ENCODE data around the gene DNAH10. TPM values are rescaled to one million over a fixed set of nuclear protein-coding genes. Genes with fewer than 3 reads are reported as not detected.

The DNAH10 gene
- total and polyA plus RNA-seq, 2 donors from 2014 or later: 0.24 to 0.28 TPM

DNA sequence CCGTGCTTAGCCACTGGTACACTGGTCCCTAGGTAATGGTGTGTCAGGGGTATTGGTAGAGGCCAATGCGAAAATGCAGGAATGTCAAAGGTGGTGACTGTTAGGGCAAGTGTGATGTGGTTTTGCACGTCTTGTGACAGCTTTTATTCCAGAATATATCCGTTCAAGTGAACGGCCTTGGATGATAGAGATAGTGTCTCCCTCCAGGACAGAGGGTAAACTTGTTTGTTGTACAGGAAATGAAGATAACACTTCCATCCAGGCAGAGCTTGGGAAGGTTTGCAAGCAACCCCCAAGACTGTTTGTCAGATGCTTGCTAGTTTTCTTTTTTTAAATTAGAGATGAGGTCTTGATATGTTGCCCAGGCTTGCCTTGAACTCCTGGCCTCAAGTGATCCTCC, 84.2 kb downstream of the DNAH10 start:
- H3K36me3 ChIP-seq (ENCODE audit: control insufficient read depth in 2 of 3, insufficient read depth in 3 of 3, low read length in 3 of 3): no peaks in the 10 kb centered on the region
- no peak overlapping the region for H3K27ac ChIP-seq (ENCODE audit: low read depth in 2 of 2, low read length in 2 of 2)
- no peak for DNase-seq
- no peaks in the 10 kb centered on the region for H3K27me3 ChIP-seq (ENCODE audit: control insufficient read depth, insufficient read depth, low read length)
- H3K4me1 ChIP-seq (ENCODE audit: control insufficient read depth in 2 of 3, insufficient read depth in 2 of 3, low read depth in 1 of 3, low read length in 3 of 3): no peaks in the 10 kb centered on the region
- FAIRE-seq: no peak
- intact Hi-C loops (cut with DNase I): no loop called here
- H3K9me3 ChIP-seq (ENCODE audit: control insufficient read depth in 2 of 3, insufficient read depth in 1 of 3, low read length in 3 of 3): no peaks in the 10 kb centered on the region
- no peak overlapping the region for H3K9ac ChIP-seq (ENCODE audit: low read length in 3 of 3)
- no peak overlapping the region for H3K4me3 ChIP-seq (ENCODE audit: low read length in 3 of 3)
- TF ChIP-seq, protein P1, sequence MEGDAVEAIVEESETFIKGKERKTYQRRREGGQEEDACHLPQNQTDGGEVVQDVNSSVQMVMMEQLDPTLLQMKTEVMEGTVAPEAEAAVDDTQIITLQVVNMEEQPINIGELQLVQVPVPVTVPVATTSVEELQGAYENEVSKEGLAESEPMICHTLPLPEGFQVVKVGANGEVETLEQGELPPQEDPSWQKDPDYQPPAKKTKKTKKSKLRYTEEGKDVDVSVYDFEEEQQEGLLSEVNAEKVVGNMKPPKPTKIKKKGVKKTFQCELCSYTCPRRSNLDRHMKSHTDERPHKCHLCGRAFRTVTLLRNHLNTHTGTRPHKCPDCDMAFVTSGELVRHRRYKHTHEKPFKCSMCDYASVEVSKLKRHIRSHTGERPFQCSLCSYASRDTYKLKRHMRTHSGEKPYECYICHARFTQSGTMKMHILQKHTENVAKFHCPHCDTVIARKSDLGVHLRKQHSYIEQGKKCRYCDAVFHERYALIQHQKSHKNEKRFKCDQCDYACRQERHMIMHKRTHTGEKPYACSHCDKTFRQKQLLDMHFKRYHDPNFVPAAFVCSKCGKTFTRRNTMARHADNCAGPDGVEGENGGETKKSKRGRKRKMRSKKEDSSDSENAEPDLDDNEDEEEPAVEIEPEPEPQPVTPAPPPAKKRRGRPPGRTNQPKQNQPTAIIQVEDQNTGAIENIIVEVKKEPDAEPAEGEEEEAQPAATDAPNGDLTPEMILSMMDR (IDR thresholded peaks at IDR 0.05; ENCODE audit: borderline replicate concordance, extremely low read depth, insufficient read depth): no peak

DNA sequence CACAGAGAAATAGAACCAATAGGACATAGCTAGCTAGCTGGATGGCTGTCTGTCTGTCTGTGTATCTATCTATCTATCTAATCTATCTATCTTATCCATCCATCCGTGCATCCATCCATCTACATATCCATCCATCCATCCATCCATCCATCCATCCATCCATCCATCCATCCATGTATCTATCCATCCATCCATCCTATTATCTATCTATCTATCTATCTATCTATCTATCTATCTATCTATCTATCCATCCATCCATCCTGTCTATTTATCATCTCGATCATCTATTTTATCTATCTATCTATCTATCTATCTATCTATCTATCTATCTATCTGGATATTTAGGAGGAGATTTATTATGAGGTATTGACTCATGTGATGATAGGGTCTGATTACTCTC, 84.9 kb downstream of the DNAH10 start:
- H3K27ac ChIP-seq (ENCODE audit: low read depth in 2 of 2, low read length in 2 of 2): no peak overlapping the region
- intact Hi-C loops (cut with DNase I): no loop called here
- no peak for DNase-seq
- H3K27me3 ChIP-seq (ENCODE audit: control insufficient read depth, insufficient read depth, low read length): no peaks in the 10 kb centered on the region
- no peaks in the 10 kb centered on the region for H3K4me1 ChIP-seq (ENCODE audit: control insufficient read depth in 2 of 3, insufficient read depth in 2 of 3, low read depth in 1 of 3, low read length in 3 of 3)
- TF ChIP-seq, protein P1 (IDR thresholded peaks at IDR 0.05; ENCODE audit: borderline replicate concordance, extremely low read depth, insufficient read depth): no peak
- H3K36me3 ChIP-seq (ENCODE audit: control insufficient read depth in 2 of 3, insufficient read depth in 3 of 3, low read length in 3 of 3): no peaks in the 10 kb centered on the region
- no peak overlapping the region for H3K9ac ChIP-seq (ENCODE audit: low read length in 3 of 3)
- H3K9me3 ChIP-seq (ENCODE audit: control insufficient read depth in 2 of 3, insufficient read depth in 1 of 3, low read length in 3 of 3): no peaks in the 10 kb centered on the region
- H3K4me3 ChIP-seq (ENCODE audit: low read length in 3 of 3): no peak overlapping the region
- FAIRE-seq: no peak

DNA sequence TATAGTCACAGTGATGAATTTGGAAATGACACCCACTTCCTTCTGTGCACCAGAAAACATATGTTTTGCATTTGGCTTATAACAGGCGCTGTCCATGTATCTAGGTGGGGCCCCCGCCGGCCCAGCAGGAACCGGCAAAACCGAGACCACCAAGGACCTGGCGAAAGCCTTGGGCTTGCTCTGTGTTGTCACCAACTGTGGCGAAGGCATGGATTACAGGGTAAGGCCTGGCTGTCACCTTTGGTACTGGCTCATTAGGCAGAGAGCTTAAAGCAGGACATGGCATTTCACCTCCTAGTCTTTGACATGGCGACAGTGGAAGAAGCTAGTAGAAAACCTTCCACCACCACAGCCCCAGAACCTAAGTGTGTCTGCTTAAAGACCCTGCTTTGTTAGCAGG, 85.8 kb downstream of the DNAH10 start:
- TF ChIP-seq, protein P1 (IDR thresholded peaks at IDR 0.05; ENCODE audit: borderline replicate concordance, extremely low read depth, insufficient read depth): no peak
- H3K27me3 ChIP-seq (ENCODE audit: control insufficient read depth, insufficient read depth, low read length): no peaks in the 10 kb centered on the region
- intact Hi-C loops (cut with DNase I): no loop called here
- FAIRE-seq: no peak
- peak in 1 of 5 donors; percentile 18 for DNase-seq
- no peaks in the 10 kb centered on the region for H3K36me3 ChIP-seq (ENCODE audit: control insufficient read depth in 2 of 3, insufficient read depth in 3 of 3, low read length in 3 of 3)
- H3K4me1 ChIP-seq (ENCODE audit: control insufficient read depth in 2 of 3, insufficient read depth in 2 of 3, low read depth in 1 of 3, low read length in 3 of 3): no peaks in the 10 kb centered on the region
- H3K4me3 ChIP-seq (ENCODE audit: low read length in 3 of 3): no peak overlapping the region
- no peak overlapping the region for H3K27ac ChIP-seq (ENCODE audit: low read depth in 2 of 2, low read length in 2 of 2)
- H3K9ac ChIP-seq (ENCODE audit: low read length in 3 of 3): no peak overlapping the region
- H3K9me3 ChIP-seq (ENCODE audit: control insufficient read depth in 2 of 3, insufficient read depth in 1 of 3, low read length in 3 of 3): no peaks in the 10 kb centered on the region

DNA sequence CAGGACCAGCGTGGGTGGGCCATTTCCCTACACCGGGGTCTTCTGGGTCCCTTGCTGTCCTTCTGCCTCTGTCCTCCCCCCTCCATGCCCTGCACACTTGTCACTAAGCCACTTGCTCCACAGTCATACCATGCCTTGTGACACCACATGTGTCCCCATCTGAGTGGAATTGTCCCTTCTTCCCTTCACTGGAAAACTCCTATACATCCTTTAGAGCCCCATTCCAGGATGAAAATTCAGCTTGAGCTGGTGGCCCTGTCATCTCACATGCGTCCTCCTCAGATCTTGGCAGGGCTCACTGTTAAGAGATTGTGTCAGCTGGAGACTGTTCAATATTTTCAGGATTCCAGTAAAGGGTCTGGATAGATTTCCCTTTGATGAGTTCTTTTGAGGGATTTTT, 87.4 kb downstream of the DNAH10 start:
- TF ChIP-seq, protein P1 (IDR thresholded peaks at IDR 0.05; ENCODE audit: borderline replicate concordance, extremely low read depth, insufficient read depth): no peak
- Histone ChIP-seq H3K36me3 (ENCODE audit: control insufficient read depth in 2 of 3, insufficient read depth in 3 of 3, low read length in 3 of 3) (no peaks in the 10 kb centered on the region), H3K4me1 (ENCODE audit: control insufficient read depth in 2 of 3, insufficient read depth in 2 of 3, low read depth in 1 of 3, low read length in 3 of 3) (no peaks in the 10 kb centered on the region), H3K9me3 (ENCODE audit: control insufficient read depth in 2 of 3, insufficient read depth in 1 of 3, low read length in 3 of 3) (no peaks in the 10 kb centered on the region), H3K27me3 (ENCODE audit: control insufficient read depth, insufficient read depth, low read length) (no peaks in the 10 kb centered on the region), H3K4me3 (ENCODE audit: low read length in 3 of 3) (no peak overlapping the region), H3K27ac (ENCODE audit: low read depth in 2 of 2, low read length in 2 of 2) (no peak overlapping the region), H3K9ac (ENCODE audit: low read length in 3 of 3) (no peak overlapping the region)
- DNase-seq (peak in 1 of 5 donors; percentile 12), FAIRE-seq (no peak)
- intact Hi-C loops (cut with DNase I): no loop called here
